ENCODE data around the gene PDE4D.

The PDE4D gene

GRCh38 chr5:59660737-59661136 is 232.8 kb downstream of the PDE4D start:
- H3K9me3 ChIP-seq (replicated peaks; ENCODE audit: low read length) = no peaks in the 10 kb centered on the region
- H3K4me3 ChIP-seq (ENCODE audit: low read length) = no peak overlapping the region
- peaks cover 11% of the 10 kb centered on the region for H3K4me1 ChIP-seq (ENCODE audit: control insufficient read depth, insufficient read depth, low read length)
- no peak overlapping the region for H3K9ac ChIP-seq (ENCODE audit: low read depth, low read length)
- H3K36me3 ChIP-seq (ENCODE audit: insufficient read depth, low read length) = no peaks in the 10 kb centered on the region
- H3K4me2 ChIP-seq (ENCODE audit: low read length) = no peak overlapping the region
- H3K27me3 ChIP-seq (ENCODE audit: control insufficient read depth, insufficient read depth, low read length) = no peaks in the 10 kb centered on the region

GRCh38 chr5:59656351-59657254 is 236.9 kb downstream of the PDE4D start:
- Histone ChIP-seq H3K36me3 (ENCODE audit: insufficient read depth, low read length) (no peaks in the 10 kb centered on the region), H3K4me1 (ENCODE audit: control insufficient read depth, insufficient read depth, low read length) (peaks cover 5% of the 10 kb centered on the region), H3K4me2 (ENCODE audit: low read length) (no peak overlapping the region), H3K27me3 (ENCODE audit: control insufficient read depth, insufficient read depth, low read length) (no peaks in the 10 kb centered on the region), H3K9me3 (replicated peaks; ENCODE audit: low read length) (no peaks in the 10 kb centered on the region), H3K9ac (ENCODE audit: low read depth, low read length) (no peak overlapping the region), H3K4me3 (ENCODE audit: low read length) (no peak overlapping the region)

GRCh38 chr5:59655693-59656309 is 237.7 kb downstream of the PDE4D start:
- Histone ChIP-seq H3K4me3 (ENCODE audit: low read length) (no peak overlapping the region), H3K4me2 (ENCODE audit: low read length) (no peak overlapping the region), H3K36me3 (ENCODE audit: insufficient read depth, low read length) (no peaks in the 10 kb centered on the region), H3K4me1 (ENCODE audit: control insufficient read depth, insufficient read depth, low read length) (no peaks in the 10 kb centered on the region), H3K9me3 (replicated peaks; ENCODE audit: low read length) (no peaks in the 10 kb centered on the region), H3K27me3 (ENCODE audit: control insufficient read depth, insufficient read depth, low read length) (no peaks in the 10 kb centered on the region), H3K9ac (ENCODE audit: low read depth, low read length) (no peak overlapping the region)

GRCh38 chr5:59654691-59655090 is 238.8 kb downstream of the PDE4D start:
- no peaks in the 10 kb centered on the region for H3K36me3 ChIP-seq (ENCODE audit: insufficient read depth, low read length)
- H3K4me1 ChIP-seq (ENCODE audit: control insufficient read depth, insufficient read depth, low read length) = no peaks in the 10 kb centered on the region
- no peak overlapping the region for H3K9ac ChIP-seq (ENCODE audit: low read depth, low read length)
- no peak overlapping the region for H3K4me3 ChIP-seq (ENCODE audit: low read length)
- H3K4me2 ChIP-seq (ENCODE audit: low read length) = no peak overlapping the region
- H3K27me3 ChIP-seq (ENCODE audit: control insufficient read depth, insufficient read depth, low read length) = no peaks in the 10 kb centered on the region
- H3K9me3 ChIP-seq (replicated peaks; ENCODE audit: low read length) = no peaks in the 10 kb centered on the region

GRCh38 chr5:59652449-59652848 is 241.1 kb downstream of the PDE4D start:
- Histone ChIP-seq H3K4me3 (ENCODE audit: low read length) (no peak overlapping the region), H3K9ac (ENCODE audit: low read depth, low read length) (no peak overlapping the region), H3K4me2 (ENCODE audit: low read length) (no peak overlapping the region), H3K4me1 (ENCODE audit: control insufficient read depth, insufficient read depth, low read length) (no peaks in the 10 kb centered on the region), H3K9me3 (replicated peaks; ENCODE audit: low read length) (no peaks in the 10 kb centered on the region), H3K27me3 (ENCODE audit: control insufficient read depth, insufficient read depth, low read length) (no peaks in the 10 kb centered on the region), H3K36me3 (ENCODE audit: insufficient read depth, low read length) (no peaks in the 10 kb centered on the region)

- no peaks in the 10 kb centered on the region for H3K9me3 ChIP-seq (replicated peaks; ENCODE audit: low read length)
- H3K4me3 ChIP-seq (ENCODE audit: low read length) = no peak overlapping the region
- no peak overlapping the region for H3K4me2 ChIP-seq (ENCODE audit: low read length)
- no peaks in the 10 kb centered on the region for H3K36me3 ChIP-seq (ENCODE audit: insufficient read depth, low read length)
- H3K4me1 ChIP-seq (ENCODE audit: control insufficient read depth, insufficient read depth, low read length) = no peaks in the 10 kb centered on the region
- H3K27me3 ChIP-seq (ENCODE audit: control insufficient read depth, insufficient read depth, low read length) = no peaks in the 10 kb centered on the region
- no peak overlapping the region for H3K9ac ChIP-seq (ENCODE audit: low read depth, low read length)
Observed at GRCh38 chr5:59648949-59649921, 244.3 kb downstream of the PDE4D start.

- H3K4me3 ChIP-seq (ENCODE audit: low read length) = no peak overlapping the region
Observed at GRCh38 chr5:59648038-59648831, 245.3 kb downstream of the PDE4D start.

GRCh38 chr5:59645380-59645779 is 248.1 kb downstream of the PDE4D start:
- Histone ChIP-seq H3K4me2 (ENCODE audit: low read length) (no peak overlapping the region), H3K4me3 (ENCODE audit: low read length) (no peak overlapping the region), H3K9ac (ENCODE audit: low read depth, low read length) (no peak overlapping the region), H3K36me3 (ENCODE audit: insufficient read depth, low read length) (no peaks in the 10 kb centered on the region), H3K27me3 (ENCODE audit: control insufficient read depth, insufficient read depth, low read length) (no peaks in the 10 kb centered on the region), H3K9me3 (replicated peaks; ENCODE audit: low read length) (no peaks in the 10 kb centered on the region), H3K4me1 (ENCODE audit: control insufficient read depth, insufficient read depth, low read length) (peaks cover 5% of the 10 kb centered on the region)

More at GRCh38 chr5:59648038-59648831, 245.3 kb downstream of the PDE4D start:
- H3K4me1 ChIP-seq (ENCODE audit: control insufficient read depth, insufficient read depth, low read length) = no peaks in the 10 kb centered on the region
- no peaks in the 10 kb centered on the region for H3K36me3 ChIP-seq (ENCODE audit: insufficient read depth, low read length)
- H3K9ac ChIP-seq (ENCODE audit: low read depth, low read length) = no peak overlapping the region
- H3K4me2 ChIP-seq (ENCODE audit: low read length) = no peak overlapping the region
- no peaks in the 10 kb centered on the region for H3K9me3 ChIP-seq (replicated peaks; ENCODE audit: low read length)
- no peaks in the 10 kb centered on the region for H3K27me3 ChIP-seq (ENCODE audit: control insufficient read depth, insufficient read depth, low read length)

- Histone ChIP-seq H3K27me3 (ENCODE audit: control insufficient read depth, insufficient read depth, low read length) (no peaks in the 10 kb centered on the region), H3K36me3 (ENCODE audit: insufficient read depth, low read length) (no peaks in the 10 kb centered on the region), H3K9me3 (replicated peaks; ENCODE audit: low read length) (no peaks in the 10 kb centered on the region), H3K9ac (ENCODE audit: low read depth, low read length) (no peak overlapping the region), H3K4me3 (ENCODE audit: low read length) (no peak overlapping the region), H3K4me1 (ENCODE audit: control insufficient read depth, insufficient read depth, low read length) (peaks cover 23% of the 10 kb centered on the region), H3K4me2 (ENCODE audit: low read length) (no peak overlapping the region)
Observed at GRCh38 chr5:59640411-59640810, 253.1 kb downstream of the PDE4D start.

- Histone ChIP-seq H3K4me3 (ENCODE audit: low read length) (peak overlapping the region; percentile 26), H3K27me3 (ENCODE audit: control insufficient read depth, insufficient read depth, low read length) (no peaks in the 10 kb centered on the region), H3K4me1 (ENCODE audit: control insufficient read depth, insufficient read depth, low read length) (peaks cover 23% of the 10 kb centered on the region), H3K4me2 (ENCODE audit: low read length) (peak overlapping the region; percentile 7), H3K36me3 (ENCODE audit: insufficient read depth, low read length) (no peaks in the 10 kb centered on the region), H3K9ac (ENCODE audit: low read depth, low read length) (no peak overlapping the region), H3K9me3 (replicated peaks; ENCODE audit: low read length) (no peaks in the 10 kb centered on the region)
Observed at GRCh38 chr5:59637884-59638580, 255.5 kb downstream of the PDE4D start.

Data from skeletal muscle satellite cell (primary cell).